ENCODE results near the gene PCSK5. TPM values are rescaled to one million over a fixed set of nuclear protein-coding genes. Genes with fewer than 3 reads are reported as not detected.

PCSK5 gene
- total and polyA plus RNA-seq, 2 donors (not counting 1 experiment from before 2014, with no cell fraction given) = 0.09 TPM; not detected in 1

- H3K9ac ChIP-seq (ENCODE audit: low read length) = no peak overlapping the region
- no peaks in the 10 kb centered on the region for H3K27me3 ChIP-seq (replicated peaks in 1 of 4; ENCODE audit: control extremely low read depth in 1 of 4, control insufficient read depth in 3 of 4, insufficient read depth in 4 of 4, low read length in 3 of 4)
- H3K4me1 ChIP-seq (ENCODE audit: control insufficient read depth in 2 of 2, insufficient read depth in 2 of 2, low read length in 2 of 2) = no peaks in the 10 kb centered on the region
- CTCF ChIA-PET = no interaction called here
- H3K4me2 ChIP-seq (replicated peaks; ENCODE audit: low read depth, low read length, poor library complexity, severe bottlenecking) = no peak overlapping the region
- TF ChIP-seq CTCF (IDR thresholded peaks at IDR 0.05) (no peak), EZH2 (IDR thresholded peaks at IDR 0.05; ENCODE audit: borderline replicate concordance, insufficient read depth, low read depth, low read length, poor library complexity, severe bottlenecking) (no peak)
- no CpG with 5 or more reads among the region's 4 CpGs for whole genome bisulfite sequencing (ENCODE audit: insufficient coverage)
- POLR2A ChIA-PET = no interaction called here
- no peak overlapping the region for H3K27ac ChIP-seq (ENCODE audit: low read length in 2 of 2)
- no peaks in the 10 kb centered on the region for H3K9me3 Mint-ChIP-seq (ENCODE audit: insufficient read depth)
- no peak overlapping the region for H3K27ac Mint-ChIP-seq
- H3K4me3 ChIP-seq (ENCODE audit: control extremely low read depth in 1 of 5, extremely low read depth in 1 of 5, insufficient read depth in 1 of 5, low read depth in 2 of 5, low read length in 4 of 5) = no peak overlapping the region
- no peaks in the 10 kb centered on the region for H3K79me2 ChIP-seq (ENCODE audit: control insufficient read depth, insufficient read depth, low read length)
- DNase-seq (no peak), ATAC-seq (ENCODE audit: low read depth) (no peak)
- no peaks in the 10 kb centered on the region for H3K4me1 Mint-ChIP-seq
- H4K20me1 ChIP-seq (ENCODE audit: control insufficient read depth, insufficient read depth, low read length, poor library complexity, severe bottlenecking) = no peaks in the 10 kb centered on the region
- no peaks in the 10 kb centered on the region for H3K36me3 ChIP-seq (replicated peaks in 1 of 2; ENCODE audit: control extremely low read depth in 1 of 2, control insufficient read depth in 1 of 2, extremely low read depth in 1 of 2, insufficient read depth in 2 of 2, low read length in 1 of 2)
- intact Hi-C loops (cut with micrococcal nuclease) = no loop called here
- no peak overlapping the region for H3K4me3 Mint-ChIP-seq
- no peaks in the 10 kb centered on the region for H3K9me3 ChIP-seq (ENCODE audit: control extremely low read depth in 1 of 3, control insufficient read depth in 2 of 3, insufficient read depth in 1 of 3, low read length in 2 of 3)
- H2AFZ ChIP-seq (ENCODE audit: insufficient read depth, low read depth, low read length, poor library complexity, severe bottlenecking) = no peak overlapping the region
- H3K27me3 Mint-ChIP-seq = no peaks in the 10 kb centered on the region
Observed at GRCh38 chr9:75852746-75853145, 37.7 kb upstream of the PCSK5 start.

GRCh38 chr9:75855509-75855908 is 35.0 kb upstream of the PCSK5 start:
- no peak overlapping the region for H3K4me3 ChIP-seq (ENCODE audit: control extremely low read depth in 1 of 5, extremely low read depth in 1 of 5, insufficient read depth in 1 of 5, low read depth in 2 of 5, low read length in 4 of 5)
- no peaks in the 10 kb centered on the region for H3K27me3 ChIP-seq (replicated peaks in 1 of 4; ENCODE audit: control extremely low read depth in 1 of 4, control insufficient read depth in 3 of 4, insufficient read depth in 4 of 4, low read length in 3 of 4)
- no peak overlapping the region for H3K4me2 ChIP-seq (replicated peaks; ENCODE audit: low read depth, low read length, poor library complexity, severe bottlenecking)
- H3K36me3 ChIP-seq (replicated peaks in 1 of 2; ENCODE audit: control extremely low read depth in 1 of 2, control insufficient read depth in 1 of 2, extremely low read depth in 1 of 2, insufficient read depth in 2 of 2, low read length in 1 of 2) = no peaks in the 10 kb centered on the region
- CTCF ChIA-PET = interaction anchor here (0.9 kb wide), 1 partner anchor 10 kb away, joined by 4 read pairs; no protein-coding TSS in a partner anchor
- H3K9ac ChIP-seq (ENCODE audit: low read length) = no peak overlapping the region
- no peaks in the 10 kb centered on the region for H3K4me1 Mint-ChIP-seq
- no peaks in the 10 kb centered on the region for H3K9me3 ChIP-seq (ENCODE audit: control extremely low read depth in 1 of 3, control insufficient read depth in 2 of 3, insufficient read depth in 1 of 3, low read length in 2 of 3)
- TF ChIP-seq EZH2 (IDR thresholded peaks at IDR 0.05; ENCODE audit: borderline replicate concordance, insufficient read depth, low read depth, low read length, poor library complexity, severe bottlenecking) (no peak), CTCF (IDR thresholded peaks at IDR 0.05) (no peak)
- ATAC-seq (ENCODE audit: low read depth) (no peak), DNase-seq (no peak)
- no peak overlapping the region for H3K27ac ChIP-seq (ENCODE audit: low read length in 2 of 2)
- no peaks in the 10 kb centered on the region for H4K20me1 ChIP-seq (ENCODE audit: control insufficient read depth, insufficient read depth, low read length, poor library complexity, severe bottlenecking)
- H3K27ac Mint-ChIP-seq = no peak overlapping the region
- H3K27me3 Mint-ChIP-seq = peaks cover 2% of the 10 kb centered on the region
- intact Hi-C loops (cut with micrococcal nuclease) = no loop called here
- H2AFZ ChIP-seq (ENCODE audit: insufficient read depth, low read depth, low read length, poor library complexity, severe bottlenecking) = no peak overlapping the region
- H3K4me3 Mint-ChIP-seq = no peak overlapping the region
- no peaks in the 10 kb centered on the region for H3K9me3 Mint-ChIP-seq (ENCODE audit: insufficient read depth)
- POLR2A ChIA-PET = no interaction called here
- WGBS (ENCODE audit: insufficient coverage) = 31% methylated on average over 3 of the region's 5 CpGs
- no peaks in the 10 kb centered on the region for H3K4me1 ChIP-seq (ENCODE audit: control insufficient read depth in 2 of 2, insufficient read depth in 2 of 2, low read length in 2 of 2)
- H3K79me2 ChIP-seq (ENCODE audit: control insufficient read depth, insufficient read depth, low read length) = no peaks in the 10 kb centered on the region
